GM21528 (cell line): ENCODE results near the gene JAML.
A peak's percentile ranks its signal among the peaks of the same experiment; 100 is the strongest.

Experiments used
- ATAC-seq: cut with Tn5 transposase; IDR thresholded peaks from one replicate; pipeline ENCODE4 v1.9.1; 2021; ENCODE audit warnings: mild to moderate bottlenecking, moderate library complexity; ENCODE audit not compliant: unreplicated experiment, low FRiP score

Gene JAML

GRCh38 chr11:118224511-118225188, at the start of gene JAML:
Gene JAML (minus strand): TSS chr11:118225011. CDS start chr11:118214866, 10,145 bp downstream.
- no peak for ATAC-seq

- ATAC-seq: no peak
These were observed 49.4 kb upstream of the JAML start for GRCh38 chr11:118274186-118274585.

GRCh38 chr11:118272001-118272400, 47.2 kb upstream of the JAML start:
- ATAC-seq: no peak

- no peak for ATAC-seq
These were observed 42.7 kb upstream of the JAML start for GRCh38 chr11:118267486-118267885.

GRCh38 chr11:118265954-118266353, 41.1 kb upstream of the JAML start:
- ATAC-seq: no peak

- ATAC-seq: no peak
These were observed 40.0 kb upstream of the JAML start for GRCh38 chr11:118264569-118265465.

GRCh38 chr11:118263695-118264568, 39.1 kb upstream of the JAML start, which contains the start of gene MPZL2:
Gene MPZL2 (minus strand): TSS chr11:118264297. CDS start chr11:118264153, 144 bp downstream.
- ATAC-seq: no peak

- ATAC-seq: no peak
These were observed 38.3 kb upstream of the JAML start for GRCh38 chr11:118263112-118263511.

GRCh38 chr11:118260353-118260752, 35.5 kb upstream of the JAML start:
- no peak for ATAC-seq

- no peak for ATAC-seq
These were observed 34.3 kb upstream of the JAML start for GRCh38 chr11:118259138-118259537.

GRCh38 chr11:118258410-118258809, 33.6 kb upstream of the JAML start:
- no peak for ATAC-seq

GRCh38 chr11:118252688-118253087, 27.9 kb upstream of the JAML start:
- ATAC-seq: peak; percentile 25

- ATAC-seq: peak; percentile 78
These were observed 27.2 kb upstream of the JAML start, which contains the start of gene MPZL3 for GRCh38 chr11:118251858-118252652. Gene MPZL3 (minus strand): TSS chr11:118252365. CDS start chr11:118252294, 71 bp downstream.

- no peak for ATAC-seq
These were observed 22.2 kb upstream of the JAML start for GRCh38 chr11:118247041-118247440.

- no peak for ATAC-seq
These were observed 21.2 kb upstream of the JAML start for GRCh38 chr11:118245936-118246562.

- no peak for ATAC-seq
These were observed 19.4 kb upstream of the JAML start for GRCh38 chr11:118243993-118244762.

GRCh38 chr11:118243161-118243560, 18.4 kb upstream of the JAML start:
- no peak for ATAC-seq

GRCh38 chr11:118241764-118242098, 16.9 kb upstream of the JAML start:
- no peak for ATAC-seq
